Ishikawa (cell line): ENCODE measurements around the gene DTNBP1.

Experiments used
- CEBPB ChIP-seq: IDR thresholded peaks from 2 replicates; pipeline ENCODE4 v1.6.1; 2012
- CREB1 ChIP-seq: IDR thresholded peaks from 2 replicates; pipeline ENCODE4 v1.6.1; 2012; ENCODE audit warnings: low read depth
- EGR1 ChIP-seq: IDR thresholded peaks from 2 replicates; pipeline ENCODE4 v1.6.1; 2012
- EP300 ChIP-seq: IDR thresholded peaks from 2 replicates; pipeline ENCODE4 v1.6.1; 2012; ENCODE audit warnings: borderline replicate concordance
- FOXM1 ChIP-seq: IDR thresholded peaks from 2 replicates; pipeline ENCODE4 v1.6.1; 2012; ENCODE audit warnings: low read depth, borderline replicate concordance
- NFIC ChIP-seq: IDR thresholded peaks from 2 replicates; pipeline ENCODE4 v1.6.1; 2012
- RAD21 ChIP-seq: IDR thresholded peaks from 2 replicates; pipeline ENCODE4 v1.6.1; 2012; ENCODE audit warnings: low read depth
- TAF1 ChIP-seq: IDR thresholded peaks from 2 replicates; pipeline ENCODE4 v1.6.1; 2012; ENCODE audit warnings: low read depth, mild to moderate bottlenecking
- TCF12 ChIP-seq: IDR thresholded peaks from 2 replicates; pipeline ENCODE4 v1.6.1; 2012; ENCODE audit warnings: low read depth
- TEAD4 ChIP-seq: IDR thresholded peaks from 2 replicates; pipeline ENCODE4 v1.6.1; 2012
- USF1 ChIP-seq: IDR thresholded peaks from 2 replicates; pipeline ENCODE4 v1.6.1; 2012
- YY1 ChIP-seq: IDR thresholded peaks from 2 replicates; pipeline ENCODE4 v1.6.1; 2012; ENCODE audit warnings: low read depth
- ZBTB7A ChIP-seq: IDR thresholded peaks from 2 replicates; pipeline ENCODE4 v1.6.1; 2012; ENCODE audit warnings: low read depth
- TF ChIP-seq, protein P1 (sequence below): IDR thresholded peaks from 2 replicates; pipeline ENCODE4 v1.6.1; 2012; ENCODE audit warnings: low read depth, mild to moderate bottlenecking
- TF ChIP-seq, protein P2 (sequence below): IDR thresholded peaks from 2 replicates; pipeline ENCODE4 v1.6.1; 2012

Gene DTNBP1

GRCh38 chr6:15538766-15539495 lies 123.9 kb downstream of the DTNBP1 start:
- TF ChIP-seq CREB1 (no peak), YY1 (no peak), TCF12 (no peak), RAD21 (no peak), CEBPB (no peak), TEAD4 (no peak), TAF1 (no peak), NFIC (no peak), USF1 (no peak), FOXM1 (no peak), EP300 (no peak), ZBTB7A (no peak), EGR1 (no peak)
- TF ChIP-seq, protein P1, sequence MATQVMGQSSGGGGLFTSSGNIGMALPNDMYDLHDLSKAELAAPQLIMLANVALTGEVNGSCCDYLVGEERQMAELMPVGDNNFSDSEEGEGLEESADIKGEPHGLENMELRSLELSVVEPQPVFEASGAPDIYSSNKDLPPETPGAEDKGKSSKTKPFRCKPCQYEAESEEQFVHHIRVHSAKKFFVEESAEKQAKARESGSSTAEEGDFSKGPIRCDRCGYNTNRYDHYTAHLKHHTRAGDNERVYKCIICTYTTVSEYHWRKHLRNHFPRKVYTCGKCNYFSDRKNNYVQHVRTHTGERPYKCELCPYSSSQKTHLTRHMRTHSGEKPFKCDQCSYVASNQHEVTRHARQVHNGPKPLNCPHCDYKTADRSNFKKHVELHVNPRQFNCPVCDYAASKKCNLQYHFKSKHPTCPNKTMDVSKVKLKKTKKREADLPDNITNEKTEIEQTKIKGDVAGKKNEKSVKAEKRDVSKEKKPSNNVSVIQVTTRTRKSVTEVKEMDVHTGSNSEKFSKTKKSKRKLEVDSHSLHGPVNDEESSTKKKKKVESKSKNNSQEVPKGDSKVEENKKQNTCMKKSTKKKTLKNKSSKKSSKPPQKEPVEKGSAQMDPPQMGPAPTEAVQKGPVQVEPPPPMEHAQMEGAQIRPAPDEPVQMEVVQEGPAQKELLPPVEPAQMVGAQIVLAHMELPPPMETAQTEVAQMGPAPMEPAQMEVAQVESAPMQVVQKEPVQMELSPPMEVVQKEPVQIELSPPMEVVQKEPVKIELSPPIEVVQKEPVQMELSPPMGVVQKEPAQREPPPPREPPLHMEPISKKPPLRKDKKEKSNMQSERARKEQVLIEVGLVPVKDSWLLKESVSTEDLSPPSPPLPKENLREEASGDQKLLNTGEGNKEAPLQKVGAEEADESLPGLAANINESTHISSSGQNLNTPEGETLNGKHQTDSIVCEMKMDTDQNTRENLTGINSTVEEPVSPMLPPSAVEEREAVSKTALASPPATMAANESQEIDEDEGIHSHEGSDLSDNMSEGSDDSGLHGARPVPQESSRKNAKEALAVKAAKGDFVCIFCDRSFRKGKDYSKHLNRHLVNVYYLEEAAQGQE: no peak
- TF ChIP-seq, protein P2, sequence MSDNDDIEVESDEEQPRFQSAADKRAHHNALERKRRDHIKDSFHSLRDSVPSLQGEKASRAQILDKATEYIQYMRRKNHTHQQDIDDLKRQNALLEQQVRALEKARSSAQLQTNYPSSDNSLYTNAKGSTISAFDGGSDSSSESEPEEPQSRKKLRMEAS: no peak

DNA sequence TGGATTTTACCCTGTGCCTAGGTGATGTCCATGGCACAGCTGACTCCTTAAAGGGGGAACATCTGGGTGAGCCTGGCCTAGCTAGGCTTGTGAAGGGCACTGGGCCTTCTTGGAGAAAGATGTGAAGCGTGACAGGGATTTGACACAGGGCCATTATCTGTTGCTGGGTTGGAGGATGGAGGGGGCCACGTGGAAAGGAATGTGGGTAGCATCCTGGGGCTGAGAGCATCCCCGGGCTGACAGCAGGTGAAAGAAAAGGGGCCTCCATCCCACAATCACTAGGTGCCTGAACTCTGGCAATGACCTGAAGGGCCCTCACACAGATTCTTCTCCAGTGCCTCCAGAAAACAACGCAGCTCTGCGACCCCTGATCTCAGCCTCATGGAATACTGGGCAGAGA lies 124.7 kb downstream of the DTNBP1 start:
- TF ChIP-seq USF1 (no peak), YY1 (no peak), EGR1 (no peak), RAD21 (no peak), EP300 (no peak), ZBTB7A (no peak), TEAD4 (no peak), TAF1 (no peak), NFIC (no peak), FOXM1 (no peak), CEBPB (no peak), CREB1 (no peak), TCF12 (no peak)
- TF ChIP-seq, protein P1: no peak
- TF ChIP-seq, protein P2: no peak

DNA sequence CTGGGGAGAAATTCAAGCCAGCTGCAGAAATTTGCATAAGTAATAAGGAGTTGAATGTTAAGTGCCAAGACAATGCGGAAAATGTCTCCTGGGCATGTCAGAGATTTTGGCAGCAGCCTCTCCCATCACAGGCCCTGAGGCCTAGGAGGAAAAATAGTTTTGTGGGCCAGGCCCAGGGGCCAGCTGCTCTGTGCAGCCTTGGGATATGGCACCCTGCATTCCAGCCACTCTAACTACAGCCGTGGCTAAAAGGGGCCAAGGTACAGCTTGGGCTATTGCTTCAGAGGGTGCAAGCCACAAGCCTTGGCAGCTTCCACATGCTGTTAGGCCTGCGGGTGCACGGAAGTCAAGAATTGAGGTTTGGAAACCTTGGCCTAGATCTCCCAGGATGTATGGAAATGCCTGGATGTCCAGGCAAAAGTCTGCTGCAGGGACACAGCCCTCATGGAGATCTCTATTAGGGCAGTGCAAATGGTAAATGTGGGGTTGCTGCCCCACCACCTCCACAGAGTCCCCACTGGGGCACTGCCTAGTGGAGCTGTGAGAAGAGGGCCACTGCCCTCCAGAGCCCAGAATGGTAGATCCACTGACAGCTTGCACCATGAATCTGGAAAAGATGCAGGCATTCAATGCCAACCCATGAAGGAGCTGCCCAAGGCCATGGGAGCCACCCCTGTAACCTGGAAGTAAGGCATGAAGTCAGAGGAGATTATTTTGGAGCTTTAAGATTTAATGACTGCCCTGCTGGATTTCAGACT lies 126.5 kb downstream of the DTNBP1 start:
- TF ChIP-seq YY1 (no peak), FOXM1 (no peak), NFIC (no peak), TEAD4 (no peak), CEBPB (no peak), TAF1 (no peak), USF1 (no peak), EGR1 (no peak), EP300 (no peak), CREB1 (no peak), ZBTB7A (no peak), TCF12 (no peak), RAD21 (no peak)
- TF ChIP-seq, protein P2: no peak
- TF ChIP-seq, protein P1: no peak
